T-helper 22 cell (primary cell): ENCODE measurements around the gene FFAR2.
"Not testable (repeated sequence)": the region's sequence is repeated elsewhere in the genome, so short reads cannot be mapped to it uniquely, and the experiment has no call there.

Source experiments
- DNase-seq: peaks from one replicate; pipeline ENCODE4 v3.0.0-alpha.2; 2020; ENCODE audit warnings: low read depth

The FFAR2 gene

DNA sequence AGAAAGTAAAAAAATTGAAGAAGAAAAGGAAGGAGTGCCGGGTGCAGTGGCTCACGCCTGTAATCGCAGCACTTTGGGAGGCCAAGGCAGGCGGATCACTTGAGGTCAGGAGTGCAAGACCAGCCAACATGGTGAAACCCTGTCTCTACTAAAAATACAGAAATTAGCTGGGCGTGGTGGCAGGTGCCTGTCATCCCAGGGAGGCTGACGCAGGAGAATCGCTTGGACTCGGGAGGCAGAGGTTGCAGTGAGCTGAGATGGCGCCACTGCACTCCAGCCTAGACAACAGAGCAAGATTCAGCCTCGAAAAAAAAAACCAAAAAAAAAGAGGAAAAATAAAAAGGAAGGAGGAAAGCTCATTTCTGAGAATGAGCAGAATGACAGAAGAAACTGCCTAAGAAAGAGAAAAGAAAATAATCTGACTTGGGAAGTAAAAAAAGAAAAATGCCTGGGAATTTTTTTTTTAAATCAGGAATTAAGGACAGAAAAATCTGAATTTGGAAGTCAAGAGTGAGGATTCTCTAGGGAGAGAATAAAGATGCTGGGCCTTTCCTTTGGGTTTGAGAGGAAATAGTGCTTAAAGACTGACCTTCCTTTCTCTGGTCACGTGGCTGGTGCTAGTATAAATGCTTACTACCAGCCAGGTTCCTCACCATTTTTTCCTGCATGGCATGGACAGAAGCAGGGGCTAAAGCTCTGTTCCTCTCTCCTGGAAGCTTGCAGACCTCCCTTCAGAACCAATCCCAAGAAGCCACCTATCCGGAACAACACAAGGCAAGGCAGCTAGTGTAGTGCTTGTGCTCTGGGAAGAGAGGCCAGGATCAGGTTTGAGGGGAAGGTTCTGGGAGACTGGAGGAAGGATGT is at the start of gene FFAR2:
TSS of gene FFAR2 (plus strand) at position 652 of the 864 bp plus-strand sequence. CDS start 1,458 bp downstream, outside the sequence.
- DNase-seq = no peak

DNA sequence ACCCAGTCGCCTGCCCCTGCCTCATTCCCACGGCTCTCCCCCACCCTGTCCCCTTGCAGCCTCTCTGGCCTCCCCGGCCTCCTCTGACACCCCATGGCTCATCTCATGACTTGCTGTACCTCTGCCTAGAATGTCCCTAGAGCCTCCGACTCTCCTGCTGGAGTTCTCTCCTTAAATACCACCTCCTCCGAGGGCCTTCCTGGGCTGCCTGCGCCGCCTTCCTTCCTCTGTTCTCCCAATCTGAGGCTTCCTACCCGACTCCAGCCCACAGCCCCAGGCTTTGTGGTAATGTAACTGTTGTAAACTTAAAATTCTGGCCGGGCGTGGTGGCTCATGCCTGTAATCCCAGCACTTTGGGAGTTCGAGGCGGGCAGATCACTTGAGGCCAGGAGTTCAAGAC is 49.5 kb upstream of the FFAR2 start:
- DNase-seq = no peak

GRCh38 chr19:35399231-35399630 is 48.8 kb upstream of the FFAR2 start:
- DNase-seq = no peak

- no peak for DNase-seq
Observed at GRCh38 chr19:35399948-35400772, 47.9 kb upstream of the FFAR2 start.

- no peak for DNase-seq
Observed at GRCh38 chr19:35400773-35401100, 47.3 kb upstream of the FFAR2 start.

GRCh38 chr19:35401416-35401815 is 46.6 kb upstream of the FFAR2 start:
- DNase-seq = not testable (repeated sequence)

DNA sequence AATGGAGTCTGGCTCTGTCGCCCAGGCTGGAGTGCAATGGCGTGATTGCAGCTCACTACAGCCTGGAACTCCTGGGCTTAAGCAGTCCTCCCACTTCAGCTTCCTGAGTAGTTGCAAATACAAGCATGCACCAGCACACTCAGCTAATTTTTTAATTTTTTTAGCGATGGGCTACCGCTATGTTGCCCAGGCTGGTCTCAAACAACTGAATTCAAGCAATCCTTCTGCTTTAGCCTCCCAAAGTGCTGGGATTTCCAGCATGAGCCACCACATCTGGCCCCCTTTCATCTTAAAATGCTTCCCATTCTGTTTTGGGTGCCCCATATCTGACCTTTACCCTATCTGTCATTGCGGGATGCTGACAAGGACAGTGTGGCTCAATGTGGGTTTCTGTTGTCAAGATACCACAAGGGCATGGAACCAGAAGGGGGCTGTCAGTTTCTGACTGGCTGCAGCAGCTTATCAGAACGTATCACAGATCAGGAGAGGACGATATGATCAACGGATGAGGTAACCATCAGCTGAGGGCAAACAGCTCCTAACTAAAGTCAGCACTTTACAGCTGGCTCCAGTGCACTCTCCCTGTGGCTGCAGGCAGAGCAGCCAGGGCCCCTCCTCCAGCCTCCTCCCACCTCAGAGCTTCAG is 44.8 kb upstream of the FFAR2 start:
- no peak for DNase-seq

- DNase-seq = no peak
Observed at GRCh38 chr19:35404879-35405622, 43.0 kb upstream of the FFAR2 start.

DNA sequence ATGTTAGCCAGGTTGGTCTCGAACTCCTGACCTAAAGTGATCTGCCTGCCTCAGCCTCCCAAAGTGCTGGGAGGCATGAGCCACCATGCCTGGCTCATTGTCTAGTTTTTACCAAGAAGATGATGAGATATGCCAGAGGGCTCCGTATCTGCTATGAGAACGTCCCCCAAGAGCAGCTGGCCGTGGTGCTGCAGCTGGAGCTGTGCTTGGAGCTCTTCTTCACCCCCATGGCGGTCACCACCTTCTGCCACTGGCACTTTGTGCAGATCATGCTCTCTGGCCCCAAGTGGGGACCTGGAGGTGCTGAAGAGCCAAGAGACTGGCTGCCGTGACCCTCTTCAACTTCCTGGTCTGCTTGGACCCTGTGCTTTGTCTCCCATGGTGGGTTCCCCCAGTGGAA is 40.4 kb upstream of the FFAR2 start:
- no peak for DNase-seq

DNA sequence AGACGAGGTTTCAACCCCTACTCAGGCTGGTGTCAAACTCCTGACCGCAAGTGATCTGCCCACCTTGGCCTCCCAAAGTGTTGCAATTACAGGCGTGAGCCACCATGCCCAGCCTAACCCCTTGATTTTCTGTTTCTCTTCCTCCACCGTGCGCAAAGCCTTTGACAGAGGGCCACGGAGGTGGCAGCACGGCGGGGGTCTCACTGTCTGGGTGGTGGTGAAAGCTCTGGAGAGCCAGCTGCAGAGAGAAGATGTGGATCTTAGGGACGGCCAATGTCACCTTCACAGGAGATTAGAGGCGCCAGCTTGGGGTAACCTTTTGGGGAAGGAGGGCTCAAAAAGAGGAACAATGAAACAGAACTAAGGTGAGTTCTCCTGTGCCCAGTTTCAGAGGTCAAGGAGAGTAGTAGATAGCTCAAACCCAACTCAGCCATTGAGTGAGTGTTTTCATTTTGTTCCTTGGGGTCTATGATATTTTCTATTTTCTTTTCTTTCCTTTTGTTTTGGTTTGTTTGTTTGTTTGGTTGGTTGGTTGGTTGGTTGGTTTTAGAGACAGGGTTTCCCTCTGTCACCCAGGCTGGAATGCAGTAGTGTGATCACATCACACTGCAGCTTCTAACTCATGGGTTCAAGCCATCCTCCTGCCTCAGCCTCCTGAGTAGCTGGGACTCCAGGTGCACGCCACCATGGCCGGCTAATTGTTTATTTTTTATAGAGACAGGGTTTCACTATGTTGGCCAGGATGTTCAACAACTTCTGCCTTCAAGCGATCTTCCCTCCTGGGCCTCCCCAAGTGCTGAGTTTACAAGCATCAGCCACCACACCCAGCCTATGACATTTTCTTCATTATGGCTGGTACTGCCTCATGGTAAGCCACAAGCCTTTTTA is 39.5 kb upstream of the FFAR2 start:
- DNase-seq = no peak

GRCh38 chr19:35409191-35409590 is 38.9 kb upstream of the FFAR2 start:
- DNase-seq = no peak

DNA sequence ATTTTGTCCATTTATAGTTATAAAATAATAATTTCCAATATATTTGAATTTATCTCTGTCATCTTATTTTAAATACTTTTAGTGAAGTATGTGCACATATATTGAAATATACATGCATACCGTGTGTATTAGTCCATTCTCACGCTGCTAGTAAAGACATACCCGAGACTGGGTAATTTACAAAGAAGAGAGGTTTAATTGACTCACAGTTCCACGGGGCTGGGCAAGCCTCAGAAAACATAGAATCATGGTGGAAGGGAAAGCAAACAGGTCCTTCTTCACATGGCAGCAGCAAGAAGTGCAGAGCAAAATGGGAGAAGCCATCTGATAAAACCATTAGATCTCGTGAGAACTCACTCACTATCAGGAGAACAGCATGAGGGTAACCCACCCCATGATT is 37.6 kb upstream of the FFAR2 start:
- DNase-seq = no peak

GRCh38 chr19:35414442-35414841 is 33.6 kb upstream of the FFAR2 start:
- DNase-seq = no peak

- no peak for DNase-seq
Observed at GRCh38 chr19:35416331-35416730, 31.7 kb upstream of the FFAR2 start.

- no peak for DNase-seq
Observed at GRCh38 chr19:35417278-35417677, 30.8 kb upstream of the FFAR2 start.

- no peak for DNase-seq
Observed at GRCh38 chr19:35417713-35418534, 30.1 kb upstream of the FFAR2 start.

DNA sequence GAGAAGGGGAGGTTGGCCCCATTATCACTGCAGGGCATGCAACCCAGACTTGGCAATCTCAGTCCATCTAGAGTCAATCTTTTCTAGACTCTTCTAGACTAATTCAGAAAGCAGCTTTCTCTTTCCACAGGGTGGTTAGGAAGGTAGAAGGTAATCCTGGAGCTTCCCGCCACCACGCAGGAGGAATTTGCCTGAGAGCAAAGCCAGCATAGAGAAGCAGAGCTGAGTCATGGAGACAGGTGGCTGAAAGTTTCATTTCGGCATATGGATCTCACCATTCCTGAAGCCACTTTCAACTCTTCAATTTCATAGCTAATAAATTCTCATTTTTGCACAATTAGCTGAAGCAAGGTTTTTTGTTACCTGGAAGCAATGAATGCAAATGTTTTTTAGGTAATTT is 29.0 kb upstream of the FFAR2 start:
- no peak for DNase-seq

- DNase-seq = no peak
Observed at GRCh38 chr19:35419805-35420204, 28.3 kb upstream of the FFAR2 start.

GRCh38 chr19:35421362-35421761 is 26.7 kb upstream of the FFAR2 start:
- DNase-seq = no peak

- not testable (repeated sequence) for DNase-seq
Observed at GRCh38 chr19:35423406-35423805, 24.7 kb upstream of the FFAR2 start.
